Fibroblast of lung (primary cell): ENCODE results near the gene TSHZ2. TPM values are rescaled to one million over a fixed set of nuclear protein-coding genes. Genes with fewer than 3 reads are reported as not detected.

Experiments used
- DNase-seq, 2 donors: peaks; one replicate each; pipeline versions ENCODE4 v3.0.0 to v3.0.0-alpha.2; 2010; ENCODE audit warnings: low read depth in 2 of 2
- H2AFZ ChIP-seq: 2 replicates; pipeline ENCODE4 v1.5.1; 2012; ENCODE audit warnings: low read length, control low read depth, inconsistent platforms
- H3K27ac ChIP-seq: 2 replicates; pipeline ENCODE4 v1.5.1; 2011; ENCODE audit warnings: low read length, control low read depth; ENCODE audit not compliant: insufficient read depth
- H3K27me3 ChIP-seq: 2 replicates; pipeline ENCODE4 v1.5.1; 2011; ENCODE audit warnings: mild to moderate bottlenecking, low read length; ENCODE audit not compliant: control insufficient read depth, insufficient read depth
- H3K36me3 ChIP-seq: 2 replicates; pipeline ENCODE4 v1.5.1; 2011; ENCODE audit warnings: low read length; ENCODE audit not compliant: control insufficient read depth, insufficient read depth
- H3K4me1 ChIP-seq: 2 replicates; pipeline ENCODE4 v1.5.1; 2011; ENCODE audit warnings: low read length; ENCODE audit not compliant: control insufficient read depth, insufficient read depth; ENCODE audit errors: extremely low read depth
- H3K4me2 ChIP-seq: 2 replicates; pipeline ENCODE4 v1.5.1; 2011; ENCODE audit warnings: low read length, control low read depth; ENCODE audit not compliant: insufficient read depth; ENCODE audit errors: extremely low read depth
- H3K4me3 ChIP-seq, 4 experiments: fragments of 200-600 bp in 1 of 4; sonication (generic) in 1 of 4; replicated peaks in 1 of 4; 2 replicates each; pipeline ENCODE4 v1.5.1; 2011 to 2016; ENCODE audit warnings: low read length in 4 of 4, low read depth in 3 of 4, mild to moderate bottlenecking in 3 of 4, control low read depth in 2 of 4, inconsistent platforms in 1 of 4, mixed read lengths in 1 of 4; ENCODE audit not compliant: insufficient read depth in 1 of 4; ENCODE audit errors: control extremely low read depth in 1 of 4
- H3K79me2 ChIP-seq: 2 replicates; pipeline ENCODE4 v1.5.1; 2012; ENCODE audit warnings: mild to moderate bottlenecking, low read length, inconsistent platforms; ENCODE audit not compliant: control insufficient read depth, insufficient read depth
- H3K9ac ChIP-seq: 2 replicates; pipeline ENCODE4 v1.5.1; 2011; ENCODE audit warnings: mild to moderate bottlenecking, low read length, control low read depth; ENCODE audit not compliant: insufficient read depth
- H3K9me3 ChIP-seq: 2 replicates; pipeline ENCODE4 v1.5.1; 2012; ENCODE audit warnings: low read depth, low read length; ENCODE audit not compliant: control insufficient read depth, insufficient read depth
- H4K20me1 ChIP-seq: 2 replicates; pipeline ENCODE4 v1.5.1; 2011; ENCODE audit warnings: low read length; ENCODE audit not compliant: control insufficient read depth, insufficient read depth; ENCODE audit errors: extremely low read depth
- EZH2 ChIP-seq: IDR thresholded peaks from 2 replicates; pipeline ENCODE4 v1.5.1; 2012; ENCODE audit warnings: low read length, control low read depth, mild to moderate bottlenecking; ENCODE audit errors: missing control alignments
- polyA plus RNA-seq, 2 donors: library from polyadenylated mRNA; depleted of rRNA in 1 of 2; stranded (reverse) in 1 of 2; unstranded in 1 of 2; fragments of >200 nt; gene quantifications; 2 replicates each; pipeline ENCODE4 v1.2.1, GENCODE V29; 2011 to 2012; ENCODE audit warnings: missing spikeins in 1 of 2
- total RNA-seq: library from RNA; depleted of rRNA; stranded (reverse); fragments of >200 nt; gene quantifications from 2 replicates; pipeline ENCODE4 v1.2.1, GENCODE V29; 2014
- TF ChIP-seq, protein P1 (sequence below), 2 donors: IDR thresholded peaks in 1 of 2; conservative IDR thresholded peaks in 1 of 2; 1 replicate in 1 of 2; 2 replicates in 1 of 2; pipeline ENCODE4 v1.5.1; 2011 to 2012; ENCODE audit warnings: low read length in 2 of 2, control low read depth in 1 of 2, inconsistent platforms in 1 of 2, low read depth in 1 of 2, mild to moderate bottlenecking in 1 of 2

The TSHZ2 gene
- total and polyA plus RNA-seq, 2 donors (not counting 1 experiment from before 2014, with no cell fraction given): 0.15 to 2.6 TPM

DNA sequence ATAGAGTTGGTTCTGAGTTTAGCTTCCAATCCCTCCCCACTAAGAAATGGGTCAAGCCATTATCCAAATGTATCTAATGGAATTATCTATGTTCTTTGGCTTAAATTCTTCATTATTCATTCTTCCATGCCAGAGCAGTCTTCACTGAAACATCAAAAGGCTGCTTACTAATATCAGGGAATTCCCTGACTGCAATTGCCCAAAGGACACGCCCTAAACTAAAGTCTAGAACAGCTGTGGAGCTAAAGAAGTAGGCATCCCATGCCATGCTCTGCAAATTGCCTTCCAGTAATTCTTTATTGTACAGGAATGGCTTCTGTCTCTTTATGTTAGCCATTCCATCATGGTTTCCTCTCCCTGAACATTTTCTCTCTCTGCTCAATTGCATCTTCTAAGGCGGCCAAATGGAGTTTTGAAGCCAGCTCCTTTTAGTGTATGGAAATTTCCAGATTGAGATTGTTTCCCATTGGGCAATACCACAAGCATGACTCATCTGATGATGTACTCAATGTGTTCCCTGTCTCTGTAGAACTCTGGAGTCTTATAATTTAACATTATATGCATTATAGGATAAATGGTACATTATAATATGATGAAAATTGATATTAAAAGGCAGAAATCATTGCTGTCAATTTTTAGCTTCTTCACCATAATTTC is 28.8 kb upstream of the TSHZ2 start:
- TF ChIP-seq, protein P1, sequence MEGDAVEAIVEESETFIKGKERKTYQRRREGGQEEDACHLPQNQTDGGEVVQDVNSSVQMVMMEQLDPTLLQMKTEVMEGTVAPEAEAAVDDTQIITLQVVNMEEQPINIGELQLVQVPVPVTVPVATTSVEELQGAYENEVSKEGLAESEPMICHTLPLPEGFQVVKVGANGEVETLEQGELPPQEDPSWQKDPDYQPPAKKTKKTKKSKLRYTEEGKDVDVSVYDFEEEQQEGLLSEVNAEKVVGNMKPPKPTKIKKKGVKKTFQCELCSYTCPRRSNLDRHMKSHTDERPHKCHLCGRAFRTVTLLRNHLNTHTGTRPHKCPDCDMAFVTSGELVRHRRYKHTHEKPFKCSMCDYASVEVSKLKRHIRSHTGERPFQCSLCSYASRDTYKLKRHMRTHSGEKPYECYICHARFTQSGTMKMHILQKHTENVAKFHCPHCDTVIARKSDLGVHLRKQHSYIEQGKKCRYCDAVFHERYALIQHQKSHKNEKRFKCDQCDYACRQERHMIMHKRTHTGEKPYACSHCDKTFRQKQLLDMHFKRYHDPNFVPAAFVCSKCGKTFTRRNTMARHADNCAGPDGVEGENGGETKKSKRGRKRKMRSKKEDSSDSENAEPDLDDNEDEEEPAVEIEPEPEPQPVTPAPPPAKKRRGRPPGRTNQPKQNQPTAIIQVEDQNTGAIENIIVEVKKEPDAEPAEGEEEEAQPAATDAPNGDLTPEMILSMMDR (conservative IDR thresholded peaks at IDR 0.05 in 1 of 2, IDR thresholded peaks at IDR 0.05 in 1 of 2; ENCODE audit: low read depth in 1 of 2, low read length in 2 of 2): no peak
- TF ChIP-seq EZH2: no peak
- Histone ChIP-seq H3K4me1 (no peaks in the 10 kb centered on the region), H4K20me1 (no peaks in the 10 kb centered on the region), H3K4me3 (no peak overlapping the region), H3K9ac (no peak overlapping the region), H3K4me2 (no peak overlapping the region), H3K9me3 (no peaks in the 10 kb centered on the region), H3K79me2 (no peaks in the 10 kb centered on the region), H3K27ac (no peak overlapping the region), H3K27me3 (no peaks in the 10 kb centered on the region), H2AFZ (no peak overlapping the region), H3K36me3 (no peaks in the 10 kb centered on the region)
- DNase-seq: peak; percentile 52 to 88

DNA sequence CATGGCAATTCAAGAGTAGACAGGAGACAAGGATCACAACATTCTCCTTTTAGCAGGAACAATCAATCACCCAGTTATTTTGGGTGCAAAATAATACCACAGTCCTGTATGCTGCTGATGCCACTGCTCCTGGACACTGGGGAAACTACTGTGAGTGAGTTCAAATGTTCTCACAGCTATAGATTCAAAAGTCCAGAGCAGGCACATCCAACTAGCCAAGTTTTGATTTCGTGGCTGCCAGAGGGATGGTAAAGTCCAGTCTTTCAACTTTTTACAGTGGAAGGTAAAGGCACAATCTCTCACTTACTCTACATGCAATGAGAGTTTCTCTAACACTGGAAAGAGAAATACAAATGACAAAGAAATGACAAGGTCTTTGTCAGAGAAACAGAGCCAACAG is 26.9 kb upstream of the TSHZ2 start:
- no peaks in the 10 kb centered on the region for H4K20me1 ChIP-seq
- no peaks in the 10 kb centered on the region for H3K9me3 ChIP-seq
- no peak overlapping the region for H3K27ac ChIP-seq
- no peak overlapping the region for H3K9ac ChIP-seq
- no peaks in the 10 kb centered on the region for H3K36me3 ChIP-seq
- H3K79me2 ChIP-seq: no peaks in the 10 kb centered on the region
- no peak overlapping the region for H2AFZ ChIP-seq
- H3K4me1 ChIP-seq: no peaks in the 10 kb centered on the region
- TF ChIP-seq, protein P1 (conservative IDR thresholded peaks at IDR 0.05 in 1 of 2, IDR thresholded peaks at IDR 0.05 in 1 of 2; ENCODE audit: low read depth in 1 of 2, low read length in 2 of 2): no peak
- TF ChIP-seq EZH2: no peak
- no peak for DNase-seq
- no peak overlapping the region for H3K4me2 ChIP-seq
- H3K4me3 ChIP-seq: no peak overlapping the region
- H3K27me3 ChIP-seq: no peaks in the 10 kb centered on the region

DNA sequence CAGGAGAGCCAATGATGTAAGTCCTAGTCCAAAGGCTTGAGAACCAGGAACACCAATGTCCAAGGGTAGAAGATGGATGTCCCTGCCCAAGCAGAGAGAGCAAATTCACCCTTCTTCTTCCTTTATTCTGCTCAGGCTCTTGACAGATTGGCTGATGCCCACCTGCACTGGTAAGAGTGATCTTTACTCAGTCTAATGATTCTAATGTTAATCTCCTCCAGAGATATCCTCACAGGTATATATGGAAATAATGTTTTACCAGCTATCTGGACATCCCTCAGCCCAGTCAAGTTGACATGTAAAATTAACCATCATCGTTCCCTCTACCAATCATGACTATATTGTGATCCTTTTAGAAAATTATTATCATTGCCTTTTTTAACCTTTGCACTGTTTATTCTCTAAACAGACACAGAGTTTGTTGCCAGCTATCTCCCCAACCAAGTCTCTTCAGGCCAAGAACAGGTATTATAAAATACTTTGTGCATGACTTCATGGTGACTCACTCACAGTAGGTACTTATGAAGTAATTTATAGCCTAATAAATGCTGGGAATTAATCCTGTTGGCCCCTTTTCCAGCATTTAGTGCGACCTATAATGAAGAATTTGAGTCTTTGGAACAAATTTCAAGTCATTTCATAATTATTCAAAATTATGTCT is 26.2 kb upstream of the TSHZ2 start:
- H3K27me3 ChIP-seq: no peaks in the 10 kb centered on the region
- H3K4me2 ChIP-seq: no peak overlapping the region
- H3K27ac ChIP-seq: no peak overlapping the region
- no peaks in the 10 kb centered on the region for H3K4me1 ChIP-seq
- H2AFZ ChIP-seq: no peak overlapping the region
- H3K9ac ChIP-seq: no peak overlapping the region
- no peaks in the 10 kb centered on the region for H3K9me3 ChIP-seq
- H3K36me3 ChIP-seq: no peaks in the 10 kb centered on the region
- no peak overlapping the region for H3K4me3 ChIP-seq
- DNase-seq: no peak
- TF ChIP-seq EZH2: no peak
- TF ChIP-seq, protein P1 (conservative IDR thresholded peaks at IDR 0.05 in 1 of 2, IDR thresholded peaks at IDR 0.05 in 1 of 2; ENCODE audit: low read depth in 1 of 2, low read length in 2 of 2): no peak
- H3K79me2 ChIP-seq: no peaks in the 10 kb centered on the region
- no peaks in the 10 kb centered on the region for H4K20me1 ChIP-seq
